Measurements from ENCODE around the gene CDKL2.

CDKL2 gene

DNA sequence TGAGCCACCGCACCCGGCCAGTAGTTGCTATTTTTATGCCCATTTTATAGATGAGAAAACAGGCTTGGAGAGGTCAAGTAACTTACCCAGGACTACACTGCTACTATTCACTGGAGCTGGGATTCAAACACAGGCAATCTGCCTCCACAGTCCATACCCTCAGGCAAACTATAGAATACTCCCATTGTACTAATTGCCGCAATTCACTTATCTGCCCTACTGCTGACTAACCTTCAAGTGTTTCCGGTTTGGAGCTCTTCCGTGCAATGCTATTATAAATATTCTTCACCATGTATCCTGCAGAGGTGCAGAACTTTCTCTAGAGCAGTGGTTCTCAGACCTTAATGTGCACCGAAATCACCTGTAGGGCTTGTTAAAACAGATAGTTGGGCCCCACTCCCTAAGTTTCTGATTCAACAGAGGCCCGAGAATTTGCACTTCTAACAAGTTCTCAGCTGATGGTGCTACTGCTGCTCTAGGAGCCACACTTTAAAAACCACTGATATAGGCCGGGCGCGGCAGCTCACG lies 44.7 kb upstream of the CDKL2 start:
- Histone ChIP-seq H3K27ac (ENCODE audit: low read depth, low read length) (no peak overlapping the region), H3F3A (ENCODE audit: insufficient read depth) (no peaks in the 10 kb centered on the region; the same call in 1 of the 2 replicates), H3K9me2 (replicated peaks; ENCODE audit: insufficient read depth, low read length) (no peaks in the 10 kb centered on the region), H4K20me1 (ENCODE audit: low read depth, low read length) (peaks cover 14% of the 10 kb centered on the region), H3K4me2 (ENCODE audit: low read depth, low read length, poor library complexity, severe bottlenecking) (no peak overlapping the region), H3K27me3 (ENCODE audit: low read length) (no peaks in the 10 kb centered on the region), H2AFZ (ENCODE audit: low read depth, low read length, severe bottlenecking) (no peak overlapping the region), H3K9ac (ENCODE audit: low read length) (no peak overlapping the region), H3K4me3 (ENCODE audit: insufficient read depth, low read length, poor library complexity, severe bottlenecking) (no peak overlapping the region), H3K9me3 (ENCODE audit: insufficient read depth, low read length) (no peaks in the 10 kb centered on the region), H3K79me2 (ENCODE audit: insufficient read depth, low read length) (peaks cover 29% of the 10 kb centered on the region), H3K36me3 (ENCODE audit: low read length) (no peaks in the 10 kb centered on the region)
- no peak for TF ChIP-seq EZH2phosphoT487 (conservative IDR thresholded peaks at IDR 0.05; ENCODE audit: low read length)
- no peak for TF ChIP-seq CTCF (IDR thresholded peaks at IDR 0.05; ENCODE audit: insufficient read depth, low read length, poor library complexity, severe bottlenecking)

DNA sequence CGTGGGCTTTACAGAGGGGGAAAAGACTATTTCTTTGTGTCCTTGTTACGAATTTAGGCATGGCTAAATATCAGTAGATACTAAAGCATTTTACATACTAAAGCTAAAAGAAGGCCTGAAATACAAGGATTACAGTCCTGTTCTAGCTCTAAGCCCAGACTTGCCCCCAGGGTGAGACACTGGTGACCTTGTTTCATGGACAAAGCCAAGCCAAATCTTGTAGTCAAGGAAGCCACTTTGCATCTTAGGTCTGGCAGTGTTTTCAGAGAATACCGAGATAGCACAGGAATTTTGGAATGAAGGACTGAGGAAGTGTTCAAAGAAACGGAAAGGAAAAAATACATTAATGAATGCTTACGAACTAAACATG lies 43.6 kb upstream of the CDKL2 start:
- no peaks in the 10 kb centered on the region for H3K36me3 ChIP-seq (ENCODE audit: low read length)
- peak overlapping the region; percentile 98 for H3K9ac ChIP-seq (ENCODE audit: low read length)
- TF ChIP-seq CTCF (IDR thresholded peaks at IDR 0.05; ENCODE audit: insufficient read depth, low read length, poor library complexity, severe bottlenecking): no peak
- TF ChIP-seq EZH2phosphoT487 (conservative IDR thresholded peaks at IDR 0.05; ENCODE audit: low read length): no peak
- peaks cover 1% of the 10 kb centered on the region; the same call in 1 of the 2 replicates for H3F3A ChIP-seq (ENCODE audit: insufficient read depth)
- peak overlapping the region; percentile 58 for H3K4me3 ChIP-seq (ENCODE audit: insufficient read depth, low read length, poor library complexity, severe bottlenecking)
- peaks cover 20% of the 10 kb centered on the region for H4K20me1 ChIP-seq (ENCODE audit: low read depth, low read length)
- H3K27ac ChIP-seq (ENCODE audit: low read depth, low read length): peak overlapping the region; percentile 71
- H3K4me2 ChIP-seq (ENCODE audit: low read depth, low read length, poor library complexity, severe bottlenecking): peak overlapping the region; percentile 57
- peak overlapping the region; percentile 43 for H2AFZ ChIP-seq (ENCODE audit: low read depth, low read length, severe bottlenecking)
- H3K27me3 ChIP-seq (ENCODE audit: low read length): no peaks in the 10 kb centered on the region
- peaks cover 40% of the 10 kb centered on the region for H3K79me2 ChIP-seq (ENCODE audit: insufficient read depth, low read length)
- no peaks in the 10 kb centered on the region for H3K9me3 ChIP-seq (ENCODE audit: insufficient read depth, low read length)
- H3K9me2 ChIP-seq (replicated peaks; ENCODE audit: insufficient read depth, low read length): no peaks in the 10 kb centered on the region

DNA sequence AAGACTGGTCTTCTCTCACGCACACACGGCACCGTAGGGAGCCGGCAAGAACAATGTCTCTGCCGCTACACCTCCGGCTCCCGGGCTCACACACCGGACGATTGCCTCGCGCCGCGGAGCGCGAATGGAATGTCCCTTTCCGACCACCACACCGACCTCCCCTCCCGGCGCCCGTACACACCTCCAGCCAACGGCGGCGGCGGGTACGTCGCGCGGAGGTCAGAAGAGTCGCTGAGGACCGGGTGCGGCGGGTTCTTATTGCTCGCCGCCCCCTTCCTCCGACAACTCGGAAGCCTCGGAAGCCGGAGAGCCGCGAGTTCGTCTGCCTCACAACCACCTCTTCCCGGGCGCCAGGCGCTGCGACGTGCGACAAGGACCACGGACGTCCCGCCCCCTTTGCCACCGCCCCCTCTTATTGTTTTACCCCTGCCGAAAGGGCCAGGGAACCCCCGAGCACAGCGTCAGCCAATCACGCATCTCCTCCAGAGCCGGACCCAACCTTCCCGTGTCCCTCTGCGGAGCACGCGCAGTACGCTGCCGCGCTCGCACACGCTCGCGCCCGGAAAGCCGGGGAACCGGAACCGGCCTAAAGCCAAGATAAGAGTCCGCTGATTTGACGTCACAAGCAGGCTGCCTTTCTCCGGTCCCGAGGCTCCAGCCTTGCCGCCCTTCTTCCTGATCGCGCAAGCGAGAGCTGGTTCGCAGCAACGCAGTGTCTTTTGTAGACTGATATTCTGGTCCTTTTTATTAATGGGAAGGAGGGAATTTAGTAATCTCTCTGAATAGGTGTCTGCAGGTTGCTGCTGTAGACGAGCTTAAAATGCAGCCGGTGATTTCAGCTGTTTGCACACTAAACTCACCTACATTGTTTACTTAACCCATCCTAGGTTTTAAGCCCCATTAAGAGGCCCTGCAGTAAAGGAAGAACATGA lies 43.0 kb upstream of the CDKL2 start, which contains the start of gene G3BP2:
Gene G3BP2, minus strand, starts transcription at position 385 of the 932 bp plus-strand sequence. CDS start 11,386 bp downstream, outside the sequence.
- peaks cover 20% of the 10 kb centered on the region for H4K20me1 ChIP-seq (ENCODE audit: low read depth, low read length)
- no peaks in the 10 kb centered on the region for H3K9me3 ChIP-seq (ENCODE audit: insufficient read depth, low read length)
- peaks cover 3% of the 10 kb centered on the region; the same call in 1 of the 2 replicates for H3F3A ChIP-seq (ENCODE audit: insufficient read depth)
- no peaks in the 10 kb centered on the region for H3K36me3 ChIP-seq (ENCODE audit: low read length)
- H3K79me2 ChIP-seq (ENCODE audit: insufficient read depth, low read length): peaks cover 47% of the 10 kb centered on the region
- peak within 1 kb of the TSS; percentile 98 for H3K9ac ChIP-seq (ENCODE audit: low read length)
- peak within 1 kb of the TSS; percentile 81 for H3K4me3 ChIP-seq (ENCODE audit: insufficient read depth, low read length, poor library complexity, severe bottlenecking)
- H3K4me2 ChIP-seq (ENCODE audit: low read depth, low read length, poor library complexity, severe bottlenecking): peak within 1 kb of the TSS; percentile 91
- H3K27me3 ChIP-seq (ENCODE audit: low read length): no peaks in the 10 kb centered on the region
- peak within 1 kb of the TSS; percentile 43 for H2AFZ ChIP-seq (ENCODE audit: low read depth, low read length, severe bottlenecking)
- no peak for TF ChIP-seq EZH2phosphoT487 (conservative IDR thresholded peaks at IDR 0.05; ENCODE audit: low read length)
- no peak for TF ChIP-seq CTCF (IDR thresholded peaks at IDR 0.05; ENCODE audit: insufficient read depth, low read length, poor library complexity, severe bottlenecking)
- H3K9me2 ChIP-seq (replicated peaks; ENCODE audit: insufficient read depth, low read length): no peaks in the 10 kb centered on the region
- peak within 1 kb of the TSS; percentile 76 for H3K27ac ChIP-seq (ENCODE audit: low read depth, low read length)
